ENCODE results near the gene ATP6V1B1. TPM values are rescaled to one million over a fixed set of nuclear protein-coding genes. Genes with fewer than 3 reads are reported as not detected.

Gene ATP6V1B1
- total and polyA plus RNA-seq, 2 of the 13 experiments (the other 11 are each of a cell fraction or from before 2014, with no cell fraction given) = 0.58 to 1.6 TPM

DNA sequence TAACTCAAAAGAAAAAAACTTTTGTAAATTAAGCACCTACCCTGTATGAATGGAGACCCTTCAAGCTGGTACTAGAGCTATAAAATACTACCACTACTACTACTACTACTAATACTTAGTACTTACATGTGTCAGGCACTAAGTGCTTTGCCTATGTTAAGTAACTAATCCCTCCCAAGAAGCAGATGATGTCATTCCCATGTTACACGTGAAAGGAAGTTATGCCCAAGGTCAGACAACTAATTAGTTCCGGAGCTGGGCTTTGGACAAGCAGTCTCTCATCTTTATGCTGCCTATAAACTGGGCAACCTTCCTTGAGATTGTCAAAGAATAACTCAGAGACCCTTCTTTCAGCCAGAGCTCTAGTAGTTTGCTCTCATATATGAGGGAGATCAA is 13.9 kb upstream of the ATP6V1B1 start (continued):
- no peak for TF ChIP-seq SOX13 (IDR thresholded peaks at IDR 0.05)
- TF ChIP-seq SOX13 (CRISPR knock-in tag; conservative IDR thresholded peaks at IDR 0.05 in 1 of 2, IDR thresholded peaks at IDR 0.05 in 1 of 2) = no peak
- 0 out of 2 replicates have a peak, but pooled peaks have one; percentile 21 for TF ChIP-seq ARID5B (CRISPR knock-in tag; IDR thresholded peaks at IDR 0.05)
- TF ChIP-seq, protein P1, sequence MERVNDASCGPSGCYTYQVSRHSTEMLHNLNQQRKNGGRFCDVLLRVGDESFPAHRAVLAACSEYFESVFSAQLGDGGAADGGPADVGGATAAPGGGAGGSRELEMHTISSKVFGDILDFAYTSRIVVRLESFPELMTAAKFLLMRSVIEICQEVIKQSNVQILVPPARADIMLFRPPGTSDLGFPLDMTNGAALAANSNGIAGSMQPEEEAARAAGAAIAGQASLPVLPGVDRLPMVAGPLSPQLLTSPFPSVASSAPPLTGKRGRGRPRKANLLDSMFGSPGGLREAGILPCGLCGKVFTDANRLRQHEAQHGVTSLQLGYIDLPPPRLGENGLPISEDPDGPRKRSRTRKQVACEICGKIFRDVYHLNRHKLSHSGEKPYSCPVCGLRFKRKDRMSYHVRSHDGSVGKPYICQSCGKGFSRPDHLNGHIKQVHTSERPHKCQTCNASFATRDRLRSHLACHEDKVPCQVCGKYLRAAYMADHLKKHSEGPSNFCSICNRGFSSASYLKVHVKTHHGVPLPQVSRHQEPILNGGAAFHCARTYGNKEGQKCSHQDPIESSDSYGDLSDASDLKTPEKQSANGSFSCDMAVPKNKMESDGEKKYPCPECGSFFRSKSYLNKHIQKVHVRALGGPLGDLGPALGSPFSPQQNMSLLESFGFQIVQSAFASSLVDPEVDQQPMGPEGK (CRISPR knock-in tag; IDR thresholded peaks at IDR 0.05) = no peak
- no peak for TF ChIP-seq ZFX (CRISPR knock-in tag; IDR thresholded peaks at IDR 0.05; ENCODE audit: low read depth)
- no peak for TF ChIP-seq PRMT3 (CRISPR knock-in tag; IDR thresholded peaks at IDR 0.05; ENCODE audit: borderline replicate concordance, low read depth)
- no peak for TF ChIP-seq ZNF138 (CRISPR knock-in tag; IDR thresholded peaks at IDR 0.05; ENCODE audit: low read depth)
- peak; percentile 26; the same call in 1 of the 2 replicates for TF ChIP-seq GATAD2A (CRISPR knock-in tag; IDR thresholded peaks at IDR 0.05)
- TF ChIP-seq ARNTL (CRISPR knock-in tag; IDR thresholded peaks at IDR 0.05) = 0 out of 2 replicates have a peak, but pooled peaks have one; percentile 32
- TF ChIP-seq JUN (CRISPR knock-in tag; IDR thresholded peaks at IDR 0.05) = no peak
- TF ChIP-seq FOXA3 (CRISPR knock-in tag; IDR thresholded peaks at IDR 0.05) = peak; percentile 34; the same call in 1 of the 2 replicates

Measured in HepG2 (cell line).